Keratinocyte (primary cell): ENCODE data around the gene PLD4. TPM values are rescaled to one million over a fixed set of nuclear protein-coding genes. Genes with fewer than 3 reads are reported as not detected.
A peak's percentile ranks its signal among the peaks of the same experiment; 100 is the strongest.

Experiments
- DNase-seq: peaks from one replicate; pipeline ENCODE4 v3.0.0-alpha.2; 2011; ENCODE audit warnings: low read depth, missing footprints, low spot score
- FAIRE-seq: peaks from 2 replicates; lab custom pipeline; 2011; peaks lifted over from hg19 to GRCh38; lab: Jason Lieb, UNC
- H2AFZ ChIP-seq: 2 replicates; pipeline ENCODE4 v1.6.0; 2012; ENCODE audit warnings: low read length, control low read depth, inconsistent platforms; ENCODE audit not compliant: control insufficient read depth
- H3K27ac ChIP-seq: 2 replicates; pipeline ENCODE4 v1.5.1; 2011; ENCODE audit warnings: low read length; ENCODE audit not compliant: control insufficient read depth, insufficient read depth
- H3K27me3 ChIP-seq: 3 replicates; pipeline ENCODE4 v1.6.0; 2011; ENCODE audit warnings: low read length; ENCODE audit not compliant: control insufficient read depth, insufficient read depth; ENCODE audit errors: extremely low read depth
- H3K36me3 ChIP-seq, 2 experiments: 2 replicates in 1 of 2; 3 replicates in 1 of 2; pipeline ENCODE4 v1.5.1; 2011; ENCODE audit warnings: low read length in 2 of 2, mild to moderate bottlenecking in 1 of 2; ENCODE audit not compliant: control insufficient read depth in 2 of 2, insufficient read depth in 2 of 2; ENCODE audit errors: extremely low read depth in 1 of 2
- H3K4me1 ChIP-seq: 3 replicates; pipeline ENCODE4 v1.5.1; 2011; ENCODE audit warnings: low read length; ENCODE audit not compliant: control insufficient read depth, insufficient read depth; ENCODE audit errors: extremely low read depth
- H3K4me2 ChIP-seq: 3 replicates; pipeline ENCODE4 v1.6.0; 2011; ENCODE audit warnings: low read depth, low read length; ENCODE audit not compliant: control insufficient read depth, insufficient read depth; ENCODE audit errors: extremely low read depth
- H3K4me3 ChIP-seq, 3 experiments: fragments of 200-600 bp in 1 of 3; sonication (generic) in 1 of 3; 2 replicates in 2 of 3; 3 replicates in 1 of 3; pipeline ENCODE4 v1.5.1; 2011 to 2016; ENCODE audit warnings: low read length in 3 of 3, mild to moderate bottlenecking in 3 of 3, control low read depth in 2 of 3, inconsistent platforms in 1 of 3, low read depth in 1 of 3, mixed read lengths in 1 of 3, mixed run types in 1 of 3, moderate library complexity in 1 of 3; ENCODE audit not compliant: control insufficient read depth in 2 of 3, insufficient read depth in 2 of 3; ENCODE audit errors: extremely low read depth in 1 of 3
- H3K79me2 ChIP-seq: 2 replicates; pipeline ENCODE4 v1.6.0; 2012; ENCODE audit warnings: low read length; ENCODE audit not compliant: control insufficient read depth, insufficient read depth
- H3K9ac ChIP-seq: 3 replicates; pipeline ENCODE4 v1.6.0; 2011; ENCODE audit warnings: low read length; ENCODE audit not compliant: control insufficient read depth, insufficient read depth; ENCODE audit errors: extremely low read depth
- H3K9me1 ChIP-seq: 3 replicates; pipeline ENCODE4 v1.6.0; 2011; ENCODE audit warnings: low read length; ENCODE audit not compliant: control insufficient read depth, insufficient read depth; ENCODE audit errors: extremely low read depth
- H3K9me3 ChIP-seq: 2 replicates; pipeline ENCODE4 v1.5.1; 2012; ENCODE audit warnings: low read depth, low read length; ENCODE audit not compliant: control insufficient read depth
- H4K20me1 ChIP-seq: 3 replicates; pipeline ENCODE4 v1.6.0; 2011; ENCODE audit warnings: low read length; ENCODE audit not compliant: control insufficient read depth, insufficient read depth; ENCODE audit errors: extremely low read depth
- CTCF ChIP-seq, 3 experiments: IDR thresholded peaks in 1 of 3; conservative IDR thresholded peaks in 1 of 3; optimal IDR thresholded peaks in 1 of 3; 2 replicates in 2 of 3; 3 replicates in 1 of 3; pipeline versions ENCODE3 to v1.5.1; 2011; ENCODE audit warnings: low read length in 3 of 3, mild to moderate bottlenecking in 3 of 3, moderate library complexity in 2 of 3, control low read depth in 1 of 3, inconsistent platforms in 1 of 3; ENCODE audit not compliant: insufficient read depth in 2 of 3; ENCODE audit errors: extremely low read depth in 1 of 3
- EZH2 ChIP-seq: IDR thresholded peaks from one replicate; pipeline ENCODE4 v1.6.1; 2012; ENCODE audit warnings: inconsistent platforms, mild to moderate bottlenecking, low read length, moderate library complexity
- dilution Hi-C: fragments of 300-500 bp; cut with MboI; formaldehyde crosslinking; loops from one replicate; pipeline ENCODE4 v1.7.0; 2020; ENCODE audit warnings: low sequenced_read_pairs; ENCODE audit not compliant: extremely low pct_ligation_motif_present
- polyA plus RNA-seq, 5 experiments: library from polyadenylated mRNA; depleted of rRNA in 3 of 5; stranded (reverse) in 3 of 5; stranded (forward) in 1 of 5; unstranded in 1 of 5; fragments of >200 nt; gene quantifications; 1 replicate in 1 of 5; 2 replicates in 3 of 5; 3 replicates in 1 of 5; pipeline versions ENCODE4 v1.2.1 to v1.2.3, GENCODE V29; 2011 to 2012; ENCODE audit warnings: missing spikeins in 2 of 5, low read depth in 1 of 5, low replicate concordance in 1 of 5

The PLD4 gene
- polyA plus RNA-seq, 1 donor (not counting 4 experiments of a cell fraction or from before 2014, with no cell fraction given), result not detected

DNA sequence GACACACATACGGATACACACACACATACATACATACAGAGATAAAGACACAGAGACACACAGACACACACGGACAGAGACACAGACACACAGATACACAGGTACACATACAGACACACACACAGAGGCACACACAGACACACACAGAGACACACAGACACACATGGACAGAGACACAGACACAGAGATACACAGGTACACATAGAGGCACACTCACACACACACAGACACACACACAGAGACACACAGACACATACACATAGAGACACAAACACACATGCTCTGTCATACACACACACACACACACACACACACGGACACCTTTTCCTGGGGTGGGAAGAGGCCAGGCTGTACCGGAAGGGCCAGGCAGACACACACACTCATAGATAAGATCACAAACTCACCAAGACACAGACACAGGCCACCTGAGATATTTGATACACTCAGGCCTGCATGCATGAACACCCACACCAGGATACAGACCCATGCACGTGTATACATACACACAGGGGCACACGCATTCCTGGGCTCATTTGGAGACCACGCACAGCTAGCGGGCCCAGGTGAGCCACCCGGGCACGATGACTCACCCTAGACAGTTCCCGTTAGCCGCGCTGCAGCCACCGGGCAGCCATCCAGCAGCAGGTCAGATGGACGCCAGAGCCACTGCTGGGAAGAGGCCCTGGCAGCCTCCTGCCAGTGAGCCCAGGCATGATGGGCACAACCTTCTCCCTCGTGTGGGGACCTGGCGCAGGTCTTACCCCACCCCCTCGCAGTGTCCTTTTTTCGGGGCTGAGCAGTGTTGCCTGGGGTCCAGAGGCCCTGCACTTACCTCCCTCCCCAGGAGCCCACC, 55.3 kb downstream of the PLD4 start:
- no peak overlapping the region for H2AFZ ChIP-seq
- peaks cover 27% of the 10 kb centered on the region for H3K4me1 ChIP-seq
- no peak overlapping the region for H3K27ac ChIP-seq
- H3K4me3 ChIP-seq, result no peak overlapping the region
- H3K36me3 ChIP-seq, result no peaks in the 10 kb centered on the region
- H3K9me3 ChIP-seq, result no peaks in the 10 kb centered on the region
- peaks cover 10% of the 10 kb centered on the region for H3K79me2 ChIP-seq
- H3K4me2 ChIP-seq, result no peak overlapping the region
- TF ChIP-seq CTCF (optimal IDR thresholded peaks at IDR 0.05 in 1 of 3, IDR thresholded peaks at IDR 0.05 in 1 of 3, conservative IDR thresholded peaks at IDR 0.05 in 1 of 3; ENCODE audit: extremely low read depth in 1 of 3, insufficient read depth in 2 of 3, low read length in 3 of 3), result no peak
- TF ChIP-seq EZH2, result no peak
- DNase-seq (no peak), FAIRE-seq (peak; percentile 64)
- H3K9ac ChIP-seq, result no peak overlapping the region
- H3K9me1 ChIP-seq, result no peaks in the 10 kb centered on the region
- peaks cover 3% of the 10 kb centered on the region for H4K20me1 ChIP-seq
- dilution Hi-C loops, result no loop called here
- no peaks in the 10 kb centered on the region for H3K27me3 ChIP-seq

- TF ChIP-seq EZH2 (no peak), CTCF (optimal IDR thresholded peaks at IDR 0.05 in 1 of 3, IDR thresholded peaks at IDR 0.05 in 1 of 3, conservative IDR thresholded peaks at IDR 0.05 in 1 of 3; ENCODE audit: extremely low read depth in 1 of 3, insufficient read depth in 2 of 3, low read length in 3 of 3) (no peak)
- Histone ChIP-seq H4K20me1 (peaks cover 3% of the 10 kb centered on the region), H2AFZ (no peak overlapping the region), H3K79me2 (peaks cover 8% of the 10 kb centered on the region), H3K4me1 (peaks cover 27% of the 10 kb centered on the region), H3K27me3 (no peaks in the 10 kb centered on the region), H3K36me3 (no peaks in the 10 kb centered on the region), H3K9me3 (no peaks in the 10 kb centered on the region), H3K27ac (no peak overlapping the region), H3K9ac (no peak overlapping the region), H3K9me1 (no peaks in the 10 kb centered on the region), H3K4me2 (no peak overlapping the region), H3K4me3 (no peak overlapping the region)
- FAIRE-seq (no peak), DNase-seq (no peak)
- dilution Hi-C loops, result no loop called here
Observed at GRCh38 chr14:104980611-104981531, 56.2 kb downstream of the PLD4 start.
